ENCODE results near the gene EFCC1. TPM values are rescaled to one million over a fixed set of nuclear protein-coding genes. Genes with fewer than 3 reads are reported as not detected.

The EFCC1 gene
- total RNA-seq, 4 donors from 2014 or later, result 4.8 to 10.3 (median 6.5) TPM

- TF ChIP-seq POLR2AphosphoS5 (IDR thresholded peaks at IDR 0.05) (no peak), POLR2A (IDR thresholded peaks at IDR 0.05) (no peak)
- peaks cover 0 to 13% (median 8%) of the 10 kb centered on the region in 3 donors for H3K4me1 ChIP-seq
- peak overlapping the region in 1 of 2 donors; percentile 40 for H3K4me3 ChIP-seq
- no peak overlapping the region for H3K27ac ChIP-seq
- 20% methylated on average over 2 of the region's 43 CpGs; no CpG with 5 or more reads in 1 of the 2 donors for WGBS, 2 donors (ENCODE audit: low coverage in 1 of 2)
- ATAC-seq, result peak; percentile 58
- H3K27me3 ChIP-seq, result peaks cover 17% of the 10 kb centered on the region
- no peaks in the 10 kb centered on the region for H3K36me3 ChIP-seq
- H3K9me3 ChIP-seq, result peaks cover 0 to 21% (median 0%) of the 10 kb centered on the region in 3 donors
Observed at GRCh38 chr3:129045675-129046036, 44.6 kb downstream of the EFCC1 start.

GRCh38 chr3:129046037-129046731 lies 45.1 kb downstream of the EFCC1 start:
- peaks cover 0 to 21% (median 0%) of the 10 kb centered on the region in 3 donors for H3K9me3 ChIP-seq
- TF ChIP-seq POLR2A (IDR thresholded peaks at IDR 0.05) (no peak), POLR2AphosphoS5 (IDR thresholded peaks at IDR 0.05) (no peak), EP300 (IDR thresholded peaks at IDR 0.05) (no peak)
- TF ChIP-seq, protein P1, sequence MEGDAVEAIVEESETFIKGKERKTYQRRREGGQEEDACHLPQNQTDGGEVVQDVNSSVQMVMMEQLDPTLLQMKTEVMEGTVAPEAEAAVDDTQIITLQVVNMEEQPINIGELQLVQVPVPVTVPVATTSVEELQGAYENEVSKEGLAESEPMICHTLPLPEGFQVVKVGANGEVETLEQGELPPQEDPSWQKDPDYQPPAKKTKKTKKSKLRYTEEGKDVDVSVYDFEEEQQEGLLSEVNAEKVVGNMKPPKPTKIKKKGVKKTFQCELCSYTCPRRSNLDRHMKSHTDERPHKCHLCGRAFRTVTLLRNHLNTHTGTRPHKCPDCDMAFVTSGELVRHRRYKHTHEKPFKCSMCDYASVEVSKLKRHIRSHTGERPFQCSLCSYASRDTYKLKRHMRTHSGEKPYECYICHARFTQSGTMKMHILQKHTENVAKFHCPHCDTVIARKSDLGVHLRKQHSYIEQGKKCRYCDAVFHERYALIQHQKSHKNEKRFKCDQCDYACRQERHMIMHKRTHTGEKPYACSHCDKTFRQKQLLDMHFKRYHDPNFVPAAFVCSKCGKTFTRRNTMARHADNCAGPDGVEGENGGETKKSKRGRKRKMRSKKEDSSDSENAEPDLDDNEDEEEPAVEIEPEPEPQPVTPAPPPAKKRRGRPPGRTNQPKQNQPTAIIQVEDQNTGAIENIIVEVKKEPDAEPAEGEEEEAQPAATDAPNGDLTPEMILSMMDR (IDR thresholded peaks at IDR 0.05), result no peak
- peak; percentile 30 for ATAC-seq
- H3K4me1 ChIP-seq, result peaks cover 0 to 13% (median 8%) of the 10 kb centered on the region in 3 donors
- no peak overlapping the region for H3K27ac ChIP-seq
- no CpG with 5 or more reads among the region's 67 CpGs for WGBS, 2 donors (ENCODE audit: low coverage in 1 of 2)
- H3K4me3 ChIP-seq, result peak overlapping the region in 1 of 2 donors; percentile 40
- no peaks in the 10 kb centered on the region for H3K36me3 ChIP-seq
- peaks cover 17% of the 10 kb centered on the region for H3K27me3 ChIP-seq

GRCh38 chr3:129046732-129047552 lies 45.8 kb downstream of the EFCC1 start:
- TF ChIP-seq POLR2A (IDR thresholded peaks at IDR 0.05) (no peak), POLR2AphosphoS5 (IDR thresholded peaks at IDR 0.05) (no peak), EP300 (IDR thresholded peaks at IDR 0.05) (no peak)
- TF ChIP-seq, protein P1 (IDR thresholded peaks at IDR 0.05), result no peak
- Histone ChIP-seq H3K4me1 (peaks cover 0 to 21% (median 12%) of the 10 kb centered on the region in 3 donors), H3K27me3 (peaks cover 17% of the 10 kb centered on the region), H3K9me3 (peaks cover 0 to 21% (median 0%) of the 10 kb centered on the region in 3 donors), H3K27ac (no peak overlapping the region), H3K36me3 (no peaks in the 10 kb centered on the region), H3K4me3 (no peak overlapping the region)
- no peak for ATAC-seq
- 90% methylated on average over 2 of the region's 46 CpGs; no CpG with 5 or more reads in 1 of the 2 donors for WGBS, 2 donors (ENCODE audit: low coverage in 1 of 2)

- H3K4me3 ChIP-seq, result no peak overlapping the region
- H3K36me3 ChIP-seq, result no peaks in the 10 kb centered on the region
- peaks cover 0 to 26% (median 17%) of the 10 kb centered on the region in 3 donors for H3K4me1 ChIP-seq
- peaks cover 17% of the 10 kb centered on the region for H3K27me3 ChIP-seq
- no peak for ATAC-seq
- 100% methylated on average over 2 of the region's 6 CpGs; no CpG with 5 or more reads in 1 of the 2 donors for WGBS, 2 donors (ENCODE audit: low coverage in 1 of 2)
- H3K27ac ChIP-seq, result no peak overlapping the region
- TF ChIP-seq POLR2A (IDR thresholded peaks at IDR 0.05) (no peak), EP300 (IDR thresholded peaks at IDR 0.05) (no peak), POLR2AphosphoS5 (IDR thresholded peaks at IDR 0.05) (no peak)
- TF ChIP-seq, protein P1 (IDR thresholded peaks at IDR 0.05), result no peak
- H3K9me3 ChIP-seq, result peaks cover 0 to 21% (median 0%) of the 10 kb centered on the region in 3 donors
Observed at GRCh38 chr3:129047553-129047839, 46.4 kb downstream of the EFCC1 start.

- no peak overlapping the region for H3K4me3 ChIP-seq
- H3K36me3 ChIP-seq, result no peaks in the 10 kb centered on the region
- H3K27me3 ChIP-seq, result peaks cover 10% of the 10 kb centered on the region
- H3K27ac ChIP-seq, result peak overlapping the region in 1 of 4 donors; percentile 71
- TF ChIP-seq POLR2AphosphoS5 (IDR thresholded peaks at IDR 0.05) (no peak), POLR2A (IDR thresholded peaks at IDR 0.05) (no peak), EP300 (IDR thresholded peaks at IDR 0.05) (no peak)
- TF ChIP-seq, protein P1 (IDR thresholded peaks at IDR 0.05), result no peak
- peaks cover 2 to 45% (median 28%) of the 10 kb centered on the region in 3 donors for H3K4me1 ChIP-seq
- H3K9me3 ChIP-seq, result peaks cover 0 to 9% (median 0%) of the 10 kb centered on the region in 3 donors
- no peak for ATAC-seq
- WGBS, 2 donors (ENCODE audit: low coverage in 1 of 2), result 90 to 94% methylated on average over 2 to 7 of the region's 12 CpGs
Observed at GRCh38 chr3:129050556-129051295, 49.6 kb downstream of the EFCC1 start.

Data from gastroesophageal sphincter (tissue), 4 donors.